ENCODE data around the gene UGT1A3.

Gene UGT1A3

GRCh38 chr2:233773854-233774253 lies 45.0 kb downstream of the UGT1A3 start:
- no peak for FAIRE-seq

GRCh38 chr2:233775414-233775813 lies 46.6 kb downstream of the UGT1A3 start:
- FAIRE-seq, result no peak
- DNase-seq (ENCODE audit: insufficient read length, low spot score), result no peak
- no peak for TF ChIP-seq CTCF (IDR thresholded peaks at IDR 0.05; ENCODE audit: insufficient read depth, missing control alignments)

More at GRCh38 chr2:233773854-233774253, 45.0 kb downstream of the UGT1A3 start:
- TF ChIP-seq CTCF (IDR thresholded peaks at IDR 0.05; ENCODE audit: insufficient read depth, missing control alignments), result no peak
- DNase-seq (ENCODE audit: insufficient read length, low spot score), result no peak

- no peak for TF ChIP-seq CTCF (IDR thresholded peaks at IDR 0.05; ENCODE audit: insufficient read depth, missing control alignments)
- DNase-seq (ENCODE audit: insufficient read length, low spot score) (no peak), FAIRE-seq (no peak)
Observed at GRCh38 chr2:233778030-233778429, 49.2 kb downstream of the UGT1A3 start, which contains the start of gene MROH2A. MROH2A (plus strand) TSS chr2:233778330; CDS start chr2:233779359, 1,029 bp downstream.

- FAIRE-seq (no peak), DNase-seq (ENCODE audit: insufficient read length, low spot score) (no peak)
- TF ChIP-seq CTCF (IDR thresholded peaks at IDR 0.05; ENCODE audit: insufficient read depth, missing control alignments), result no peak
Observed at GRCh38 chr2:233779722-233780121, 50.9 kb downstream of the UGT1A3 start.

GRCh38 chr2:233780771-233781170 lies 51.9 kb downstream of the UGT1A3 start:
- no peak for TF ChIP-seq CTCF (IDR thresholded peaks at IDR 0.05; ENCODE audit: insufficient read depth, missing control alignments)
- DNase-seq (ENCODE audit: insufficient read length, low spot score), result no peak
- FAIRE-seq, result no peak

GRCh38 chr2:233789554-233789953 lies 60.7 kb downstream of the UGT1A3 start:
- TF ChIP-seq CTCF (IDR thresholded peaks at IDR 0.05; ENCODE audit: insufficient read depth, missing control alignments), result no peak
- no peak for DNase-seq (ENCODE audit: insufficient read length, low spot score)
- FAIRE-seq, result no peak

GRCh38 chr2:233791151-233791882 lies 62.5 kb downstream of the UGT1A3 start:
- FAIRE-seq, result no peak

More at GRCh38 chr2:233791151-233791882, 62.5 kb downstream of the UGT1A3 start:
- no peak for DNase-seq (ENCODE audit: insufficient read length, low spot score)
- no peak for TF ChIP-seq CTCF (IDR thresholded peaks at IDR 0.05; ENCODE audit: insufficient read depth, missing control alignments)
